Left renal cortex interstitium (tissue), 4 donors: ENCODE measurements around the gene SPTSSA. TPM values are rescaled to one million over a fixed set of nuclear protein-coding genes. Genes with fewer than 3 reads are reported as not detected.

Experiments used
- polyA plus RNA-seq, 4 donors: library from polyadenylated mRNA; unstranded; fragments of 120-200 nt; gene quantifications; one replicate each; pipeline ENCODE4 v1.2.1, GENCODE V29; 2013; ENCODE audit not compliant: insufficient read length in 4 of 4

SPTSSA gene
- polyA plus RNA-seq, 4 donors: 25.1 to 35.5 (median 34.3) TPM

Other genes starting within 250 kb of the SPTSSA start
- 10 to 100 TPM; 63.2 to 83.0 (median 68.3) TPM for gene EAPP, start 77.5 kb upstream of the SPTSSA start, polyA plus RNA-seq
- gene SNX6, start 167.9 kb upstream of the SPTSSA start, polyA plus RNA-seq: 100 to 1,000 TPM in 3 of 4 donors, 10 to 100 TPM in 1; 91.8 to 140 (median 114) TPM